Fibroblast of skin of left biceps (primary cell): Measurements from ENCODE around the gene TENM4.

Source experiments
- DNase-seq, 2 experiments: peaks; one replicate each; pipeline ENCODE4 v3.0.0-alpha.2; 2013; ENCODE audit warnings: low read depth in 2 of 2

Gene TENM4

DNA sequence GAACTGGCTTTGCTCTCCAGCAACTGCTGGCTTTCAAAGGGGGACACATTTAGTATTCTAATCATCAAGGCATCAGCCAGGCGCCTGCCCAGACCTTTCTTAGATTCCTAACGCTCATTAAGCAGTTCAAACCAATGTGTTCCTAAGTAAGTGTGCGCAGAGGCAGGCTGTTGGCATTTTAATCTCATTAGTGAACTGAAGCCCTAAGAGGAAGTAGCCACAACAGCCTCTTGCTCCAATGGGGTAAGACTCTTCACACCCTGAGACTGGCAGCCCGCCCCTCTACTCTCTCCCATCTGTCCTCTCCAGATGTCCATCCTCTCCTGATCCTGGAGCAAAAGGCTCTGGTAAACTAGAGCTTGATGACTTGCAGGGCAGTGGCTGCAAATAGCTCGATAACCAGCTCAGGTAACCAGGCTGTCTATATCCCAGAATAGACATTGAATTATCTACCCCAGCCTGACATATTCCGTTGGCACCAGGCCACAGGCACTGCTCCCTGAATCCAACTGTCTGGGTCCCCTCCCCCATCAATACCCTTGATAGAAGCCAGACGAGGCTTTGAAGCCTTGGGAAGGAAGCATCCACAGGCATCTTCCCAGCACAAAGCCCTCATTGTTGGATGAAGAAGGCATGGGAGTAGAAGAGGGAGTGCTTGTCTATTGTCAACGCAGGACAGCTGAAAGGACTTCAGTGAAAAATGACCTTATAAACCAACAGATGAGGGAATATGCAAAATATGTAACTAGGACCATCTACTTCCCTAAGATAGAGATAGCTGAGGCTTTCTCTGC is 321.1 kb downstream of the TENM4 start:
- no peak for DNase-seq

DNA sequence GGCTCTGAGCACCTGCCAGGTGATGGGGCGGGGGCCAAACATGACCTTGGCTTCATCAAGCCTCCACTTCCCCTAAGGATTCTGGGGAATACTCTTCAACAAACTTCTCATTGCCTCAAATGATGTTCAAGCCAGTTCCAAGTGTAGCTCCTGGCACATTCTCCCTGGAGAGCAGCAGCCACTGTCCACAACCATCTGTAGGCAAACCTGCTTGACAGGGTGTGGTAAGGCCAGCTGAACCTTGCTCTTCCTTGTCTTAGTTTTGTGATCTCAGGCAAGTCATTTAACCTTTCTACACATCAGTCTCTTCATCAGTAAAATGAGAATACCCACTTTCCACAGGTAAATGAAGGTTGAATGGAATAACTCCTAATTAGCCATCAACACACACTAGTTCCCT is 323.3 kb downstream of the TENM4 start:
- DNase-seq: no peak

DNA sequence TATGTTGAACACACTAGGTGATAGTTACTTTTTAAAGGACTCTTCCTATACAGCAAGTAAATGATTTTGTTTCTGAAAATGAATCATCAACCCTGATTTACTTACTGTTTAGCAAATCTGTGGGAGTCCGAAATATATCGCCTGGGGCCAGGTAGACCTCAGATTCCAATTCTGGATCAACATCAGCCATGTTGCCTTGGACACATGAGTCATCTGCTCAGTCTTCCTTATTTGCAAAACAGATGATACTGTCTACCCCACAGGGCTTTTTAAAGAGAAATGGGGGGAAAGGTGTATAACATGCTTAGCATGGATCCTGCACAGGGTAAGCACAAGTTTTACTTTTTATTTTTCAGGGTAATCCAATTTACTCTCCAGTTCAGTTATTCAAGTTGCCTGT is 324.2 kb downstream of the TENM4 start:
- DNase-seq: no peak

DNA sequence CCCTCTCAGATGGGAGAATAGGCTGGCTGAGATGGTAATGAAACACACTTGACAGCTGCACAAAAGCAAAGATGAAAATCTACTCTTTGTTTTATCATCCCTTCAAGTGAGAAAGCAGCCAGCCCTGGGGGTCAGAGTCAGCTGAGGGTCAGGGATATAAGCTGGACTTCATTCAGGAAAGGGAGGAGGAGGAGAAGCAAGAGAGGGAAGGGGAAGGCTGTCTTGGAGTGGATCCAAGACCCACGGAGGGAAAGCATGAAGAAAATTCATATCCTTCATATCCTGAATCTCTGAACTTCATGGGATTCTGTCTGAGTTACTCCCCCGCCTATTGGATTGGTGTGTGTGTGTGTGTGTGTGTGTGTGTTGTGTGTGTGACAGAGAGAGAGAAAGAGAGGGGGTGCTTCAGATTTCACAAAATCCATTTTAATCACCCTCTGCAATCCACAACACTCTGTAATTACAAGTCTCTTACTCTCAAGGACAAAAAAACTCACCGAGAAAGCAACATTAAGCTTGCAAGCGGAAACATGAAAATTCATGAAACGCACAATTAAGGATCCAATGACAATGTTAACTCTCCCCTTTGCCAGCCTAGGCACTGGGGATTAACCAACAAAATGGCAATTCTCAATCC is 327.7 kb downstream of the TENM4 start:
- peak in 1 of 2 experiments; percentile 25 for DNase-seq

DNA sequence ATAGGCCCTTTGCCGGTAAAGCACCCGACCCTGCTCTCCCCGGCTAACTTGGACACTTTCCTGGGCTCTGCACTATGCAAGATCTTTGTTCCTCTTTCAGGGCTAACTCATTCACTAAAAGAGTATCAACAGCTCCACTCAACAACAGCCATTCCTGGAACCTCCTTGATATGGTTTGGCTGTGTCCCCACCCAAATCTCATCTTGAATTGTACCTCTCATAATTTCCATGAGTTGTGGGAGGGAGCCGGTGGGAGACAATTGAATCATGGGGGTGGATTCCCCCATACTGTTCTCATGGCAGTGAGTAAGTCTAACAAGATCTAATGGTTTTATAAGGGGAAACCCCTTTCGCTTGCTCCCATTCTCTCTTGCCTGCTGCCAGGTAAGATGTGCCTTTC is 330.0 kb downstream of the TENM4 start:
- no peak for DNase-seq

DNA sequence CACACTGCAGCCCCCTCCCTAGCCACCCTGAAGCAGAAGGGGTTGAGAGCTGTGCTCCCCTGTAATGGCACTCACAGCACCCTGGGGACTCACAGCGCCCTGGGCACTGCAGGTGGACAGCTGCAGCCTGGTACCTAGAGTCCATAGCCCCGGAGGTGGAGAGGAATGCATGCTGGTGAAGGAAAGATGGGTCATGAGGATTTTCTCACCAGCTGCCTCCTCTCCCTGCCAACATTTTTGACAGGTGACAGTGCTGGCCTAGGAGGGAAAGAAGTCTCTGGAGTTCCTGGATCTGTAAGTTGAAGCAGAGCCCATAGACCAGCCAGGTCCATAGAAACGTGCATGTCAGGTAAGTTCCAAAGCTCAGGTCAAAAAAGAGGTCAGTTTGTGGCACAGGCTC is 330.5 kb downstream of the TENM4 start:
- no peak for DNase-seq

DNA sequence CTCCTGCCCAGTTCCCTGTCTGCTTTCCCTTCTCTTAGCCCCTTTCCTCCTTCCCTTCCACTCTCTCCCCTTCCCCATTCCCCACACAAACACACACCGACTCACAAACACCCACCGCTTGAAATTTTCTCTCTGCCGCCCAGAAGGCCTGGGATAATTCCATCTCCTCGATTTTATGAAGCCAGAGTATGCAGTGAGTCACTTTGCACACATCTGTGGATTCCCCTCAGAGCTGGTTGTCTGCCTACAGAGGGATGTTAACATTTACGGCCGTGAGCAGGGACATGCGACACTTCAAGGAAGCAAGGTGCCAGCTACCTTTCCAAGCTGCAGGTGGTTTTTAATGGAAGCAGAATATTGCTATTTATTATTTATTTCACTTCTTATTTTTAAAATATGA is 332.0 kb downstream of the TENM4 start:
- DNase-seq: no peak

DNA sequence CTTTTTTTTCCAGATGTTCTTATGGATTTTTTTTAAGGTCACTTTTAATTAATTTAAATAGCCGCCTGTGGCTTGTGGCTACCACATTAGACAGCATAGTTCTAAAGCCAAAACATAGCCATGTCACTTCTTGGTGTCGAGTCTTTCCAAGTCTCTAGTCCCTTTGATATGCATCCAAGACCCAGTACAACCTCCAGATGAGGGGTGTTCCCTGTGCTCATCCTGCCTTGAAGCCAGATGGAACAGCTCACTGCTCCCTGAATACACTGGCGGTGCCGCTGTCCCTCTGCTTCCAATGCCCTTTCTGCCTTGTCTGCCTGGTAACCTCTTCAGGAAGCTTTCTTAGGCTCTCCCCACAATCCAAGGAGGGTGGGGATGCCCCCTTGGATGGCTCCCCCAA is 338.0 kb downstream of the TENM4 start:
- no peak for DNase-seq

DNA sequence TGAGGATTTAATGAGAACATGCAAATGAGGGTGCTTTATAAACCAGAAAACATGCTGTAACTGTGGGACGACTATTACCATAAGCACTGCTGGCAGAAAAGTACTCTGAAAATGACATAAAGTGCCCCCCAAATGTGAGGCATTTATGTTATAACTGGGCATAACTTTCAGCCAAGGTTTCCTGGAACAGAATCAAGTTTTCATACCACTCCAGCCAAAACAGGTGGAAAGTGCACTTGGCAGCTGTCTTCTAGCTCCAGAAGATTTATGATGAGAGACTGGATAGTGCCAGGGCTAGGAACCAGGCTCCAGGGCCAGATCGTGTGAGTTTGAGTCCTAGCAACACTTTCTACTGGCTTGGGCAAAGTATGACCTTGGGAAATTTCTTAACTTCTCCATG is 339.2 kb downstream of the TENM4 start:
- no peak for DNase-seq

DNA sequence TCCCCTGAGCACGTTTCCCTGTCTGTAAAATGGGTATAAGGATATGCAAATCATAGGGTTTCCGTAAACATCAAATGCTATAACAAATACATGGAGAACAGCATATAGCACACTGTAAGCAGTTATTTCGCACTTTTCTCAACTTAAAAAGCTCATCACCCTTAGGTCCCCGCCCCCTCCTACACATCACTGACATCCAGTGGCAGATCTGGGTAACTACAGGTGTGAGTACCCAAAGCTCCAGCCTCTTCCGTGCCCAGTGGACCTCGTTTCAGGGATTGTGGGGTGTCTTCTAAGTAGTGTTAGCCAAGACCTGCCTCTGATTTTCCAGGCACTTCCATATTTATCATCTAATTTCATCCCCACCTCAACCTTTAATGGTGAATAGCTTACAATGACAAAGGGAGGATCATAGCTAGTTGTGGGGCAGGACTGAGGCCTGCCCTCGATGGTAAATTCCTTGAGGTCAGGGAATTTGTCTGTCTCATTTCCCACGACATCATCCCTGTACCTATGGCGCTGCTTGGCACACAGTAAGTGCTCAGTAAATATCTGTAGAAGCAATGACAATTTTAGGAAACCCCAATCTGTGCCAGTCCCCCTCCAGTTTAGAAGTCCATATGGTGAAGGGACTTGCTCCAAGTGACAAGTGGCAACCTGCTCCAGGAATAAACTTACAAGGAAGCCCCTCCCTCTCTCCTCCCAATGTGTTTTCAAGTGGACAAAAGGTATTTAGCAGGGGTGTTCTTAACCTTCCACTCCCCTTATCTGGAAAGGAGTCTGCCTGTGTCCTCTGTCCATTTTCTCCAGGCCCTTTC is 340.5 kb downstream of the TENM4 start:
- no peak for DNase-seq

DNA sequence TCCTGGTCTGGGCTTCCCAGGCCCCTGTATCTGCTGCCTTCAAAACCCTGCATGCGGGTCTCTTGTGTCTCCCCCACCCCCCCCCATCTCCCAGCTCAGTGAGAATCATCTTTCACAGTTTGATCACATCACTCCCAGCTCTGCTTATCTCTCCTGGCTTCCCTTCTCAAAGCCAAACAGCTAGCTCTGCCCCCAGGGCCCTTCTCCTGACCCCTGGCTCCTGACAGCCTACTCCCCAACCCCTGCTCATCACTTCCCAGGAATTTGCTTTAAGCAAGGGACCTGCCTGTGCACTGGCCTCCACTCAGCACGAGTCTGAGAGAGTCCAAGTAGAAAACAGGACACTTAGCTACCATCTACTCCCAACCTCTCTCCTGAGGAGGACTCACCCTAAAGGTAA is 342.7 kb downstream of the TENM4 start:
- DNase-seq: no peak

DNA sequence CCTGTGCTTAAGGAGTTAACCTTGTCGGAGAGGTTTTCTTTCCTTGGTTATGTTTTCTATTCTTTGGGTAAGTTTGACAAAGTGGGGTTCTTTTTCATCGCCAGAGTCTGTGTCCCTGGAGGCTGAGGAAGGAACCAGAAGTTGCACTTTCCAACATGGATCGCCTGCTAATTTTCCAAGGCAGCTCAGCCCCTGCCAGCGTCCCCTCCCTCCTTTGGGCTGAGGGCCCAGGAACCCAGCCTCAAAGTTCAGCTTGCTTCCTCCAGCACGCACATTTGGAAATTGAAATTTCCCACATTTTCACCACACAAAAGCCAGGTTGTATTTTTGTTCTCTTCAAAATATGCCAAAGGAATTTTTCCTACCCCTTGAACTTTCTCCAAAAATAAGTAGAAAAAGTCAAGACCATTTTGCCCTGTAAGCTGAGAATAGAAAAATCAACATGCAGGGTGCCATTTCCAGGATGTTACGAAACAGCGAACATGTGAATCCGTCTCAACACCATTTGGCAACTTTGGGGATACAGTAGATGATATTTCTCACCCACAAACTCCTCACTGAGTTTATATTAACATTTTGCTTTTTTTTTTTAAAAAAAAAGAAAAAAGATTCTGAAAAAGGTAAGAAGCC is 343.5 kb downstream of the TENM4 start:
- no peak for DNase-seq

DNA sequence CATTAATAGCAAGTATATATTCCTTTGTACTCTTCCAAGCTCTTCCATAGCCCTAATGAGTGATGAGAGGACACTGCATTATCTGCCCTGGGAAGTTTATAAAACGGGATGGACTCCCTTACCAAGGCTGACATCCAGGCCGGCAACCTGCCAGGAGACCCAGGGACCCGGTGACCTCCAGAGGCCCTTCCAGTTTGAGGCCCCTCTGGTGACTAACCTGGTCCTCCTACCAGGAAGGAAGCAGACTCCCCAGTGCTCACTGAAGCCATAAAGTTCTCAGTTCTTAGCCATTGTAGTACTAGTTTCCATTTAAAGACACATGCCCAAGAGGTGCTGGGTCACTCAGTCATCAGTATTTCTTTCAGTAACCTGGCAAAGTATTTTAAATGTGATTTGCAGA is 345.4 kb downstream of the TENM4 start:
- DNase-seq: no peak

DNA sequence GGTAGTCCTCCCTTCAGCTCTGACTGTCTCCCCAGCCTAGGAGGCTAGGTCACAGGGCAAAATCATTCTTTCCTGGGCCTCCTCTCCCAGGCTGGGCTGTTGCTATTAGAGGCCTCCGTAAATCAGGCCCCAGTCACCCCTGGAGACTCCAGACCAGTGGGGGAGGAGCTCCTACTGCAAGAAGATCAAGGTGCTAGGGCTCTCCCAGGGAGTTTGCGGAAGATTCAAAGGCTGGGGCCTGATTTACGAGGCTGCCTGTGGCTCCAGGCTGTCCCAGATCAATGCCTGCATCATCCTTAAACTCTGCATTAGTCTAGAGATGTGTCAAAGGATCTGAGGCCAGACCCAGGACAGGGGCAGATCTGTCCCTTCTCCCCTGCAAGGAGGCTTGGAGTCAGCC is 346.2 kb downstream of the TENM4 start:
- no peak for DNase-seq

DNA sequence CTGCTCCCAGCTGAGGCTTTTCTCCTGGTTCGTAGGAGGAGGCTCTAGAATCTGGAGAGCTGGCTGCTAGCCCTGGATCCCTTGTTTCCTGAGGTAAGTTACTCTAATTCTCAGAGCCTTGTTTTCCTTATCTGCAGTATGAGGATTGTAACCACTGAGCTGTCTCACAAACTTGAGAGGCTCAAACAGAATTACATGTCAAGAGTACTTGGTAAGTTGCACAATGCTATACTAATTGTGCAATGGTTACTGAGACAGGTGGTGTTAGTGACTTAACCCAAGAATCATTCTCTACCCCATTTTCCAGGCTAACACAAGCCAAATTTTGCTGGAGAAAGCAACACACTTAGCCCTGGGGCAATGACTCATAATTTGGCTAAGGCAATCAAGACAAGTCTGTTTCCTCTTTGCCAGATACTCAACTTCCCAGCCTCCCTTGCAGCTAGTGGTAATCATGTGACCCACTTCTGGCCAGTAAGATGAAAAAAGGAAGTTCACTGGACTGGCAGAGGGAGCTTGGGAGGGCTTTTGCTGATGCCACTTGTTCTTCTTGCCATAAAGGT is 348.0 kb downstream of the TENM4 start:
- DNase-seq: peak; percentile 99

DNA sequence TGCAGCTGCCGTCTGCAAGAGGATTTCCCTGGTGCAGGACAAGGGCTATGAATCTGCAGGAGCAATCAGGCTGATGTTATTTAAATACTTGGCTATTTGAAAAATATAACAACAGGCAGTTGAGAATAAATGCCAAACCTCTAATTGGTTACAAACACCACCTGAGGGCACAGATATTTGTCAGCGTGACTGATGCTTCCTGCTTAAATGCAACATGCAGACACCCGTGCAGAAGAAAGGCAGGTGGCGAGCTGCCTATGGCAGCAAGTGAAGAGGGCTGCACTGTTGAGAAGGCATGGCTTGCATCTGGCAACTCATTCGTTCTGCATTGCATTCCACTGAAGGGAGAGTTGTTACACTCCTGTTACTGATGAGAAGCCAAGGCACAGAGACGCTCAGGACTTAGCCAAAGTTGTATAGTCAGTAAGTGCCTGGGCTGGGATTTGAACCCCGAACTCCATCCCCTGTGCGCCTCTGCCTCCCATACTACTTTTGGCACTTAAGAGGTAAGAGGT is 350.6 kb downstream of the TENM4 start:
- DNase-seq: no peak

DNA sequence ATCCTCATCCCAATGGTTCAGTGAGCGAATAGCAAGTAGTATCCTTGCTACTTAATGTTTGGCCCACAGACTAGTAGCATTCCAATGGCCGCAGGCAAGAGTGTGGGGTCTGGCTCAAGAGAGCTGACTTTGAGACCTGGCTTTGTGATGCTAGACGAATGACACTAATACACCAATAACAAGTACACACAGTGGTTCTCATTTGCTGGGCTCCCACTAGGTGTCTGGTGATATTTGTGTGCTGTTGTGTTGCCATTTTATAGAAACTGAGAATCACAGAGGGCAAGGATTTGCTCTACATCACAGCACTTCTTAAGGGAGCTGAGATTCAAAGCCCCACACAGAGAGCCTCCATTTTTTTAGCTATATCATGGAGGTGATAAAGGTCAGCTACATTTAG is 351.2 kb downstream of the TENM4 start:
- DNase-seq: no peak

DNA sequence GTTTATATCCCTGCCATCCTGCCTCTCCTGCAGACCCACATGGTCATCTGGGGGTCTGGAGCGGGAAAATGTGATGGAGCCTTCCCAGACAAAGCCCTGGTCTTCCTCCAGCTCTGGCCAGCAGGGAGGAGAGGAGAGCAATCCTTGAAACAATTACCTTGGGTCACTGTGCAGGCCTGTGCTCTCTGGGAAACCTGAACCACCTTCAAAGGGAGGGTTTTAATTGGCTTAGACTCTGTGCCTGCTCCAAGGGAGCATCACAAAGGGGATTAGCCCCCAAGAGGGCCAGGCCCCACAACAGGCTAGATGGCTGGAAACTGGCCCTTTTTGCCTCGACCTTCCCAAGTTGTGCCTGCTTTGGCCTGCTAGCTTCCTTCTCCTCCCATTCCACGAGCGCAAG is 351.9 kb downstream of the TENM4 start:
- no peak for DNase-seq

DNA sequence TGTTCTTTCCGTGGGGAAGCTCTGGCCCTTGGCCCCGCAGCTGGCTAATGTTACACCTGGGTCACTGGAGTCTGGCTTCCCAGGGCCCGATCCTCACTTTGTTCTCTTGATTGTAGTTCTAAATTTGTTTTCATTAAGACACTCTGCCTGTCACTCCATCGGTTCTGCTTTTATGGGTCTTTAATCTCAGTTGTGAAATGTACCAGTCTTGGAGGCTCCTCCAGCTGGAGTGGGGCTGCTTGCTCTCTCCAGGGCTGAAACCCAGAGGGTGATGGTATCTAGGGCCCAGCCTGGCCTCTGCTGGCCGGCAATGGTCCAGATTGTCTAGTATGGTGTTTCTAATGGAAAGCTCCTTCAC is 352.9 kb downstream of the TENM4 start:
- no peak for DNase-seq

DNA sequence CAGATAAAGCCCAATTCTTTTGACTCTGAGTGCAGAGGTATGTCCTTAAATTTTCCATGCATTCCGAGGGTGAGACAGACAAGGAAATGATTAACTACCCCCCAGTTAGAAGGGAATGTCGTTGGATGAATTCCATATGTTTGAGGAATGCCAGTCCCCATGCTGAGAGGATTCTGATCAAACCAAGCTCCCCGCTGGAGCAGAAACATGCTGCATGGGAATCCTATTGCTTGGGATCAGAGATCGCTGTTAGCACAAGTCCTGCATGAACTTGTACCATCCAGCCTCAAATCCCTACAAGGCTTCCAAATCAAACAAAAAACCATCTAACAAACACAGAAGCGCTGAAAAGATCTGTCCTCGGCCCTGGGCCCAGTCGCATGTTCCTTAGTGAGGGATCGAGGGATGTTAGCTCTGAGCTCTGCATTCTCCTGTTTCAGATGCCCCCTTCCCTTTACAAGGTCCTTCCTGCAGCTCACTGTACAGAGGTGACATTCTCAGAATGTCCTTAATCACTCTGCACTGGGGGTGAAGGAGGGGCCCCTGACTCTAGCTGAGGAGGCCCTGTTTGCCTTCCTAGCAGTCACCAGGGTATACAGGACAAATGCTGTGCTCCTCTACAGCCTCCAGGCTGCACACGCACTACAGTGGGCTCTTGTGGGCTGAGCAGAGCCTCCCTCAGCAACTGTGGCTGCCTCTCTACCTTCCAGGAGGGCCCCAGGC is 353.4 kb downstream of the TENM4 start:
- peak; percentile 94 for DNase-seq

DNA sequence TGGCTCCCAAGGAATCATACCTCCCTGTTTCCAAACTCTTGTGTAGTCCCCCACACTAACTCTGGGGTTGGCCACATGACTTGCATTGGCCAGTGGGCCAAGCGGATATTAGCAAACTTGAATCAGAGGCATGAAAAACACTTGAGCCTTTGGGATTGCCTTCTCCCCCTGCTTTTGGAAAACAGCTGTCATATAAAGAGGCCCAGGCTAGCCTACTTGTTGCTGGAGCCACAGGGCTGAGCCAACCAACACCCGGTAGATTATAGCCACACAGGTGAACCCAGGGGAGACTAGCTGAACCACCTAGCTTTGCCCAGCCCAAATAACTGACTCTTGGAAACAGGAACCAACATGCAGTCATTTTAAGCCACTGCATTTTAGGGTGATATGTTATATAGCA is 354.8 kb downstream of the TENM4 start:
- DNase-seq: no peak
